B cell (primary cell): Measurements from ENCODE around the gene SSBP2. TPM values are rescaled to one million over a fixed set of nuclear protein-coding genes. Genes with fewer than 3 reads are reported as not detected.

Source experiments
- ATAC-seq: fragments of 200-7000 bp; cut with Tn5 transposase; one replicate; pipeline ENCODE4 v1.10.0; 2021; ENCODE audit warnings: low read depth, mild to moderate bottlenecking, moderate number of reproducible peaks, moderate library complexity
- CTCF ChIA-PET: fragments of 350-600 bp; sonication (Branson Sonifier 250); formaldehyde crosslinking; loops from one replicate; lab custom pipeline; 2021; ENCODE audit warnings: antibody characterized with exemption, inconsistent platforms; lab: Charles Lee
- POLR2A ChIA-PET: fragments of 350-600 bp; sonication (Branson Sonifier 250); formaldehyde crosslinking; loops from one replicate; lab custom pipeline; 2021; ENCODE audit warnings: antibody characterized with exemption; lab: Charles Lee
- DNase-seq: peaks from one replicate; pipeline ENCODE4 v3.0.0; 2013
- H2AFZ ChIP-seq: 2 replicates; pipeline ENCODE4 v1.6.1; 2012; ENCODE audit warnings: mild to moderate bottlenecking, low read depth, low read length; ENCODE audit not compliant: insufficient read depth, poor library complexity, severe bottlenecking
- H3K27ac ChIP-seq, 2 donors: 1 replicate in 1 of 2; 2 replicates in 1 of 2; pipeline ENCODE4 v1.5.1; 2012 to 2013; ENCODE audit warnings: low read length in 2 of 2, mild to moderate bottlenecking in 2 of 2, moderate library complexity in 1 of 2
- H3K27me3 ChIP-seq, 4 experiments: fragments of 200-600 bp in 1 of 4; sonication (generic) in 1 of 4; replicated peaks in 1 of 4; 1 replicate in 2 of 4; 2 replicates in 2 of 4; pipeline versions ENCODE4 v1.6.1 to v1.7.0; 2013 to 2016; ENCODE audit warnings: low read length in 3 of 4, mild to moderate bottlenecking in 2 of 4, mixed read lengths in 1 of 4, moderate library complexity in 1 of 4; ENCODE audit not compliant: insufficient read depth in 4 of 4, control insufficient read depth in 3 of 4; ENCODE audit errors: control extremely low read depth in 1 of 4
- H3K36me3 ChIP-seq, 2 experiments: replicated peaks in 1 of 2; 1 replicate in 1 of 2; 2 replicates in 1 of 2; pipeline versions ENCODE4 v1.6.1 to v1.7.1; 2013; ENCODE audit warnings: low read length in 1 of 2; ENCODE audit not compliant: insufficient read depth in 2 of 2, control insufficient read depth in 1 of 2; ENCODE audit errors: control extremely low read depth in 1 of 2, extremely low read depth in 1 of 2
- H3K4me1 ChIP-seq, 2 donors: fragments of 200-600 bp in 1 of 2; sonication (generic) in 1 of 2; 1 replicate in 1 of 2; 2 replicates in 1 of 2; pipeline versions ENCODE4 v1.5.1 to v1.6.1; 2013 to 2017; ENCODE audit warnings: low read length in 2 of 2; ENCODE audit not compliant: control insufficient read depth in 2 of 2, insufficient read depth in 2 of 2
- H3K4me2 ChIP-seq: replicated peaks from 2 replicates; pipeline ENCODE3; 2012; ENCODE audit warnings: mild to moderate bottlenecking, low read depth, low read length; ENCODE audit not compliant: poor library complexity, severe bottlenecking
- H3K4me3 ChIP-seq, 5 experiments: fragments of 200-600 bp in 1 of 5; sonication (generic) in 1 of 5; 1 replicate in 3 of 5; 2 replicates in 2 of 5; pipeline versions ENCODE4 v1.5.1 to v1.7.0; 2011 to 2016; ENCODE audit warnings: low read length in 4 of 5, mild to moderate bottlenecking in 4 of 5, low read depth in 2 of 5, control low read depth in 1 of 5, moderate library complexity in 1 of 5; ENCODE audit not compliant: insufficient read depth in 1 of 5; ENCODE audit errors: control extremely low read depth in 1 of 5, extremely low read depth in 1 of 5
- H3K79me2 ChIP-seq: fragments of 200-600 bp; sonication (generic); one replicate; pipeline ENCODE4 v1.6.0; 2016; ENCODE audit warnings: low read length; ENCODE audit not compliant: control insufficient read depth, insufficient read depth
- H3K9ac ChIP-seq: fragments of 200-600 bp; sonication (generic); 2 replicates; pipeline ENCODE4 v1.6.1; 2017; ENCODE audit warnings: mild to moderate bottlenecking, low read length, moderate library complexity
- H3K9me3 ChIP-seq, 3 donors: one replicate each; pipeline versions ENCODE4 v1.6.1 to v1.7.1; 2013; ENCODE audit warnings: low read length in 2 of 3; ENCODE audit not compliant: control insufficient read depth in 2 of 3, insufficient read depth in 1 of 3; ENCODE audit errors: control extremely low read depth in 1 of 3
- H4K20me1 ChIP-seq: 2 replicates; pipeline ENCODE4 v1.6.0; 2012; ENCODE audit warnings: mild to moderate bottlenecking, low read length; ENCODE audit not compliant: insufficient read depth, control insufficient read depth, poor library complexity, severe bottlenecking
- H3K27ac Mint-ChIP-seq: one replicate; pipeline ENCODE4 v1.8.0; 2021; ENCODE audit warnings: mixed read lengths
- H3K27me3 Mint-ChIP-seq: one replicate; pipeline ENCODE4 v1.8.0; 2021; ENCODE audit warnings: mixed read lengths
- H3K4me1 Mint-ChIP-seq: one replicate; pipeline ENCODE4 v1.8.0; 2021; ENCODE audit warnings: mixed read lengths
- H3K4me3 Mint-ChIP-seq: one replicate; pipeline ENCODE4 v1.8.0; 2021; ENCODE audit warnings: mixed read lengths
- H3K9me3 Mint-ChIP-seq: one replicate; pipeline ENCODE4 v1.8.0; 2022; ENCODE audit warnings: mixed read lengths; ENCODE audit not compliant: insufficient read depth
- CTCF ChIP-seq: fragments of 200-600 bp; IDR thresholded peaks from one replicate; pipeline ENCODE4 v1.8.0; 2022; ENCODE audit warnings: antibody characterized with exemption, mild to moderate bottlenecking
- EZH2 ChIP-seq: IDR thresholded peaks from 2 replicates; pipeline ENCODE4 v1.6.1; 2012; ENCODE audit warnings: borderline replicate concordance, low read depth, mild to moderate bottlenecking, moderate library complexity, low read length; ENCODE audit not compliant: insufficient read depth, poor library complexity, severe bottlenecking
- WGBS: methylation state at CpG from one replicate; pipeline ENCODE4 v1.1.5; 2013; ENCODE audit warnings: missing lambda C conversion rate; ENCODE audit not compliant: insufficient coverage; 5-methylcytosine and 5-hydroxymethylcytosine counted together
- intact Hi-C: fragments of 100-400 bp; cut with micrococcal nuclease; formaldehyde crosslinking; loops from one replicate; pipeline ENCODE4 v1.10.0; 2022
- polyA plus RNA-seq: library from polyadenylated mRNA; depleted of rRNA; stranded (reverse); fragments of >200 nt; gene quantifications from 2 replicates; pipeline ENCODE4 v1.2.3, GENCODE V29; 2012
- total RNA-seq, 2 donors: library from RNA; stranded (reverse); fragments of 120-200 nt in 1 of 2; gene quantifications; 1 replicate in 1 of 2; 2 replicates in 1 of 2; pipeline versions ENCODE4 v1.2.3 to v1.2.4, GENCODE V29; 2013 to 2022

Gene SSBP2
- total and polyA plus RNA-seq, 2 donors (not counting 1 experiment from before 2014, with no cell fraction given) = 40.9 to 49.6 TPM

DNA sequence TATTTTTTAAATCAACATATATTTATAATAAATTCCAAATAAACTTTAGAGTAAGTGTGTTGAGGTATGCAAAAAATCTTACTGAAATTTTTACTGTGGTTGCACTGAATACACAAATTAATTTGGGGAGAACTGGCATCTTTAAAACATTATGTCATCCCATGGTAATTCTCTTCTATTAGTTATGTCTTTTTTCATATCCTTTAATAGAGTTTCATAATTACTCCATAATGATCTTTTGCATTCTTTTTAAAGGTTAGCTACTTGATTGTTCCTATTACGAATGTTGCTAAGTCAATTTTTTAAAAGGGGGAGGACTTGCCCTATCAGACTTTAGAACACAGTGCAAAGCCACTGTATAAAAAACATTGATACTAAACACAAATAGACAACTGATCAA is 26.8 kb downstream of the SSBP2 start:
- no peak overlapping the region for H3K9ac ChIP-seq
- ATAC-seq = no peak
- Mint-ChIP-seq H3K27me3 (no peaks in the 10 kb centered on the region), H3K9me3 (no peaks in the 10 kb centered on the region), H3K27ac (no peak overlapping the region), H3K4me1 (peaks cover 75% of the 10 kb centered on the region), H3K4me3 (no peak overlapping the region)
- POLR2A ChIA-PET = no interaction called here
- no peak for TF ChIP-seq CTCF
- no peak for TF ChIP-seq EZH2
- whole genome bisulfite sequencing = no CpG with 5 or more reads among the region's 1 CpG
- H4K20me1 ChIP-seq = peaks cover 47% of the 10 kb centered on the region
- no peak for DNase-seq
- no peaks in the 10 kb centered on the region for H3K36me3 ChIP-seq
- H3K27ac ChIP-seq = no peak overlapping the region
- peaks cover 0 to 24% of the 10 kb centered on the region in 2 donors for H3K4me1 ChIP-seq
- CTCF ChIA-PET = no interaction called here
- peaks cover 94% of the 10 kb centered on the region for H3K79me2 ChIP-seq
- H3K4me3 ChIP-seq = no peak overlapping the region
- H3K27me3 ChIP-seq = no peaks in the 10 kb centered on the region
- intact Hi-C loops = no loop called here
- H3K9me3 ChIP-seq = no peaks in the 10 kb centered on the region
- no peak overlapping the region for H2AFZ ChIP-seq
- no peak overlapping the region for H3K4me2 ChIP-seq

- no peaks in the 10 kb centered on the region for H3K36me3 ChIP-seq
- no peak overlapping the region for H3K27ac ChIP-seq
- Mint-ChIP-seq H3K9me3 (no peaks in the 10 kb centered on the region), H3K27me3 (no peaks in the 10 kb centered on the region), H3K4me1 (peaks cover 82% of the 10 kb centered on the region), H3K27ac (no peak overlapping the region), H3K4me3 (no peak overlapping the region)
- H3K4me3 ChIP-seq = no peak overlapping the region
- ChIA-PET POLR2A (no interaction called here), CTCF (no interaction called here)
- H3K9ac ChIP-seq = no peak overlapping the region
- intact Hi-C loops = no loop called here
- peaks cover 7 to 42% of the 10 kb centered on the region in 2 donors for H3K4me1 ChIP-seq
- no peak for ATAC-seq
- DNase-seq = no peak
- no peaks in the 10 kb centered on the region for H3K27me3 ChIP-seq
- no peaks in the 10 kb centered on the region for H3K9me3 ChIP-seq
- no peak for TF ChIP-seq EZH2
- TF ChIP-seq CTCF = no peak
- H2AFZ ChIP-seq = no peak overlapping the region
- peaks cover 65% of the 10 kb centered on the region for H4K20me1 ChIP-seq
- H3K79me2 ChIP-seq = peaks cover 96% of the 10 kb centered on the region
- 86% methylated on average over 2 of the region's 2 CpGs for WGBS
- H3K4me2 ChIP-seq = no peak overlapping the region
These were observed 29.8 kb downstream of the SSBP2 start for GRCh38 chr5:81721049-81721448.
